Stomach (tissue), 4 donors: ENCODE data around the gene RGS7.

ENCODE experiments used
- CTCF ChIP-seq, 7 experiments: fragments of 450-650 bp in 4 of 7; fragments of 200-600 bp in 3 of 7; sonication (generic) in 3 of 7; IDR thresholded peaks; one replicate each; pipeline ENCODE4 v1.5.1; 2016 to 2019; ENCODE audit warnings: antibody characterized with exemption in 7 of 7, control low read depth in 2 of 7, mild to moderate bottlenecking in 1 of 7
- POLR2A ChIP-seq, 4 donors: fragments of 450-650 bp; IDR thresholded peaks; one replicate each; pipeline ENCODE4 v1.6.1; 2016; ENCODE audit warnings: antibody characterized with exemption in 4 of 4, control low read depth in 2 of 4, mild to moderate bottlenecking in 1 of 4, moderate library complexity in 1 of 4

- TF ChIP-seq CTCF (IDR thresholded peaks at IDR 0.05) (no peak), POLR2A (IDR thresholded peaks at IDR 0.05) (no peak)
Observed at GRCh38 chr1:241331328-241332036, 25.5 kb downstream of the RGS7 start.
